ENCODE data around the gene RIT2.

DNA sequence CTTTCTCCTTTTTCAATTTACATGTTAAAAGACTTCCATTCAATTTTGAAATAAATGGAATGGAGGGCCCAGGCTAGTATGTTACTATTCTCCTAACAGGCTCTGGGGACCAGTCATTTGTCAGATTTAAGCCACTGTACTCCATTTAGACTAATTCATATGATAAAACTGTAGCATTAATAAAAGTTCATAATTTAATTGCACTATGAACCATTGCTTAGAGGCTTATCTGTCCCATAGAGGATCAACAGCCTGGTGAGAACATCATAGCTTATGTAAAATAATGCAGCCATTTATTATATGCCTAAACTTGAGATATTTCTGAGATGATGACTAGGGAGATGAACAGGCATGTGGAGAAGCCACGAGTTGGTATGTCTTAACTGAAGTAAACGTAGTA is 156.0 kb downstream of the RIT2 start:
- TF ChIP-seq, protein P1, sequence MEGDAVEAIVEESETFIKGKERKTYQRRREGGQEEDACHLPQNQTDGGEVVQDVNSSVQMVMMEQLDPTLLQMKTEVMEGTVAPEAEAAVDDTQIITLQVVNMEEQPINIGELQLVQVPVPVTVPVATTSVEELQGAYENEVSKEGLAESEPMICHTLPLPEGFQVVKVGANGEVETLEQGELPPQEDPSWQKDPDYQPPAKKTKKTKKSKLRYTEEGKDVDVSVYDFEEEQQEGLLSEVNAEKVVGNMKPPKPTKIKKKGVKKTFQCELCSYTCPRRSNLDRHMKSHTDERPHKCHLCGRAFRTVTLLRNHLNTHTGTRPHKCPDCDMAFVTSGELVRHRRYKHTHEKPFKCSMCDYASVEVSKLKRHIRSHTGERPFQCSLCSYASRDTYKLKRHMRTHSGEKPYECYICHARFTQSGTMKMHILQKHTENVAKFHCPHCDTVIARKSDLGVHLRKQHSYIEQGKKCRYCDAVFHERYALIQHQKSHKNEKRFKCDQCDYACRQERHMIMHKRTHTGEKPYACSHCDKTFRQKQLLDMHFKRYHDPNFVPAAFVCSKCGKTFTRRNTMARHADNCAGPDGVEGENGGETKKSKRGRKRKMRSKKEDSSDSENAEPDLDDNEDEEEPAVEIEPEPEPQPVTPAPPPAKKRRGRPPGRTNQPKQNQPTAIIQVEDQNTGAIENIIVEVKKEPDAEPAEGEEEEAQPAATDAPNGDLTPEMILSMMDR (IDR thresholded peaks at IDR 0.05), result no peak
- no peak for TF ChIP-seq EP300 (IDR thresholded peaks at IDR 0.05)
- TF ChIP-seq POLR2AphosphoS5 (IDR thresholded peaks at IDR 0.05), result no peak
- no peak for TF ChIP-seq POLR2A (IDR thresholded peaks at IDR 0.05; ENCODE audit: low read depth)

Data from esophagus muscularis mucosa (tissue), 4 donors.